ENCODE measurements around the gene RAB6C.
"Not testable (repeated sequence)": the region's sequence is repeated elsewhere in the genome, so short reads cannot be mapped to it uniquely, and the experiment has no call there.

DNA sequence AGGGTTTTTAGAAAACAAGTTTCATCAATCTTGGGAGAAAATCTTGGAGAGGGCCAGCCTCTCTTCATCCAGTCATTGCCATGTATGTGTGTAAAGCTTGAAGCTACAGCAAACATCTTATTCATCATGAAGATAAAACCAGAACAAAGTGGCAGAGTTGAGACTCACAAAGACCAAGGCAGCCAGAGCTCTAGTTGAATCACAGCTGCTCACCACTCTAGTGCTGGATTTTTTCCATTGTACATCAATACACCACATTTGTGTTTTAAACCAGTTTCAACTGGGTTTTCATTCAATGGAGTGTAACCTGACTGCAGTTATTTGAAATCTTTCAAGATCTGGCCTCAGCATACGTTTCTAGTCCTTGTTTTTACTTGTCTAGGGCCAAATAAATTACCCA, 40.6 kb downstream of the RAB6C start:
- TF ChIP-seq ZFP3 (CRISPR knock-in tag; IDR thresholded peaks at IDR 0.05); RARB (CRISPR knock-in tag; IDR thresholded peaks at IDR 0.05); BACH2 (CRISPR knock-in tag; IDR thresholded peaks at IDR 0.05; ENCODE audit: borderline replicate concordance); ZFP30 (CRISPR knock-in tag; IDR thresholded peaks at IDR 0.05): not testable (repeated sequence)
- TF ChIP-seq, protein P1, sequence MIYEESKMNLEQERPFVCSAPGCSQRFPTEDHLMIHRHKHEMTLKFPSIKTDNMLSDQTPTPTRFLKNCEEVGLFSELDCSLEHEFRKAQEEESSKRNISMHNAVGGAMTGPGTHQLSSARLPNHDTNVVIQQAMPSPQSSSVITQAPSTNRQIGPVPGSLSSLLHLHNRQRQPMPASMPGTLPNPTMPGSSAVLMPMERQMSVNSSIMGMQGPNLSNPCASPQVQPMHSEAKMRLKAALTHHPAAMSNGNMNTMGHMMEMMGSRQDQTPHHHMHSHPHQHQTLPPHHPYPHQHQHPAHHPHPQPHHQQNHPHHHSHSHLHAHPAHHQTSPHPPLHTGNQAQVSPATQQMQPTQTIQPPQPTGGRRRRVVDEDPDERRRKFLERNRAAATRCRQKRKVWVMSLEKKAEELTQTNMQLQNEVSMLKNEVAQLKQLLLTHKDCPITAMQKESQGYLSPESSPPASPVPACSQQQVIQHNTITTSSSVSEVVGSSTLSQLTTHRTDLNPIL (CRISPR knock-in tag; IDR thresholded peaks at IDR 0.05; ENCODE audit: low read depth): not testable (repeated sequence)
- TF ChIP-seq, protein P2, sequence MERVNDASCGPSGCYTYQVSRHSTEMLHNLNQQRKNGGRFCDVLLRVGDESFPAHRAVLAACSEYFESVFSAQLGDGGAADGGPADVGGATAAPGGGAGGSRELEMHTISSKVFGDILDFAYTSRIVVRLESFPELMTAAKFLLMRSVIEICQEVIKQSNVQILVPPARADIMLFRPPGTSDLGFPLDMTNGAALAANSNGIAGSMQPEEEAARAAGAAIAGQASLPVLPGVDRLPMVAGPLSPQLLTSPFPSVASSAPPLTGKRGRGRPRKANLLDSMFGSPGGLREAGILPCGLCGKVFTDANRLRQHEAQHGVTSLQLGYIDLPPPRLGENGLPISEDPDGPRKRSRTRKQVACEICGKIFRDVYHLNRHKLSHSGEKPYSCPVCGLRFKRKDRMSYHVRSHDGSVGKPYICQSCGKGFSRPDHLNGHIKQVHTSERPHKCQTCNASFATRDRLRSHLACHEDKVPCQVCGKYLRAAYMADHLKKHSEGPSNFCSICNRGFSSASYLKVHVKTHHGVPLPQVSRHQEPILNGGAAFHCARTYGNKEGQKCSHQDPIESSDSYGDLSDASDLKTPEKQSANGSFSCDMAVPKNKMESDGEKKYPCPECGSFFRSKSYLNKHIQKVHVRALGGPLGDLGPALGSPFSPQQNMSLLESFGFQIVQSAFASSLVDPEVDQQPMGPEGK (CRISPR knock-in tag; IDR thresholded peaks at IDR 0.05; ENCODE audit: borderline replicate concordance): not testable (repeated sequence)
